Measurements from ENCODE around the gene BEST4. TPM values are rescaled to one million over a fixed set of nuclear protein-coding genes. Genes with fewer than 3 reads are reported as not detected.
"Not testable (repeated sequence)": the region's sequence is repeated elsewhere in the genome, so short reads cannot be mapped to it uniquely, and the experiment has no call there.

Gene BEST4
- total RNA-seq, 1 donor from 2014 or later = 0.88 TPM

DNA sequence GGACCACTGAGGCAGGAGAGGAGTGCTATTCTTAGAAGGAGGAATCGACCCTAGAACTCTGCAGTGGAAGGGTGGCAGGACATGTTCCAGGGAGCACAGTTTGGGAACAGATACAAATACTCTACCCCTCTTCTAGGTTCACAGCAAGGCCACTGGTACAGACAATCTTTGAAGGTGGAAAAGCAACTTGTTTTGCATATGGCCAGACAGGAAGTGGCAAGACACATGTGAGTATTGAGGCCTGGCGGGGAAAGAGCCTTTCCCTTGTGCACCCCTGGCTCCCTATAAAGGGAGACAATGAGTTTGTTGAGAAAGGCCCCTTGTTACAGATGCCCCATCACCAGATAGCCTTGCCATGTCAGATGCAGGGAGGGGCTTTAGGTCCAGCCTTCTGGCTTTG is 30.6 kb downstream of the BEST4 start:
- H3K36me3 Mint-ChIP-seq (ENCODE audit: unreplicated experiment) = no peaks in the 10 kb centered on the region
- TF ChIP-seq, protein P1, sequence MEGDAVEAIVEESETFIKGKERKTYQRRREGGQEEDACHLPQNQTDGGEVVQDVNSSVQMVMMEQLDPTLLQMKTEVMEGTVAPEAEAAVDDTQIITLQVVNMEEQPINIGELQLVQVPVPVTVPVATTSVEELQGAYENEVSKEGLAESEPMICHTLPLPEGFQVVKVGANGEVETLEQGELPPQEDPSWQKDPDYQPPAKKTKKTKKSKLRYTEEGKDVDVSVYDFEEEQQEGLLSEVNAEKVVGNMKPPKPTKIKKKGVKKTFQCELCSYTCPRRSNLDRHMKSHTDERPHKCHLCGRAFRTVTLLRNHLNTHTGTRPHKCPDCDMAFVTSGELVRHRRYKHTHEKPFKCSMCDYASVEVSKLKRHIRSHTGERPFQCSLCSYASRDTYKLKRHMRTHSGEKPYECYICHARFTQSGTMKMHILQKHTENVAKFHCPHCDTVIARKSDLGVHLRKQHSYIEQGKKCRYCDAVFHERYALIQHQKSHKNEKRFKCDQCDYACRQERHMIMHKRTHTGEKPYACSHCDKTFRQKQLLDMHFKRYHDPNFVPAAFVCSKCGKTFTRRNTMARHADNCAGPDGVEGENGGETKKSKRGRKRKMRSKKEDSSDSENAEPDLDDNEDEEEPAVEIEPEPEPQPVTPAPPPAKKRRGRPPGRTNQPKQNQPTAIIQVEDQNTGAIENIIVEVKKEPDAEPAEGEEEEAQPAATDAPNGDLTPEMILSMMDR (IDR thresholded peaks at IDR 0.05; ENCODE audit: partially characterized antibody, unreplicated experiment) = no peak
- no peaks in the 10 kb centered on the region for H3K9me3 Mint-ChIP-seq (ENCODE audit: unreplicated experiment)
- no peaks in the 10 kb centered on the region for H3K4me1 Mint-ChIP-seq (ENCODE audit: low read depth, unreplicated experiment)
- no peak overlapping the region for H3K27ac Mint-ChIP-seq (ENCODE audit: unreplicated experiment)
- no peak for DNase-seq
- H3K4me3 Mint-ChIP-seq (ENCODE audit: unreplicated experiment) = no peak overlapping the region
- H3K27me3 Mint-ChIP-seq (ENCODE audit: unreplicated experiment) = no peaks in the 10 kb centered on the region

DNA sequence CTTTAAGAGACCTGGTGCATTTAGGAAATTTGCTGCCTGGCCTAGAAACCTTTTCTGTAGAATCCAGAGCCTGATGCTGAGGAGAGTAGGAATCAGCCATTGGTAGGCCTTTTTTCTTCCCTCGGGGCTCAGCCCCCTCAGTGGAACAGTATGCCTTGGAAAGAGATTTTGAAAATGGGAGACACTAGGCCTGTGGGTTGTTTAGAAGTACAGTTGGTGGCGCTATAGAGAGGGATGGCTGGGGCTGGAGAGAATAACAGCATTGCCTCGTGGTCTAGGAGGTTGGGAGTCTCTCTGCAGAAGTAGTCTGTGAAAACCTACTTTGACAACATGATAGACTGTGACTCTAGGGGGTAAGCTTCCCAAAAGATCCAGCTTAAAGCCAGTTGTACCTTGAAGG is 40.1 kb downstream of the BEST4 start:
- H3K4me3 Mint-ChIP-seq (ENCODE audit: unreplicated experiment) = no peak overlapping the region
- no peaks in the 10 kb centered on the region for H3K36me3 Mint-ChIP-seq (ENCODE audit: unreplicated experiment)
- TF ChIP-seq, protein P1 (IDR thresholded peaks at IDR 0.05; ENCODE audit: partially characterized antibody, unreplicated experiment) = no peak
- no peak overlapping the region for H3K27ac Mint-ChIP-seq (ENCODE audit: unreplicated experiment)
- no peaks in the 10 kb centered on the region for H3K4me1 Mint-ChIP-seq (ENCODE audit: low read depth, unreplicated experiment)
- DNase-seq = no peak
- H3K9me3 Mint-ChIP-seq (ENCODE audit: unreplicated experiment) = no peaks in the 10 kb centered on the region
- H3K27me3 Mint-ChIP-seq (ENCODE audit: unreplicated experiment) = peaks cover 2% of the 10 kb centered on the region

DNA sequence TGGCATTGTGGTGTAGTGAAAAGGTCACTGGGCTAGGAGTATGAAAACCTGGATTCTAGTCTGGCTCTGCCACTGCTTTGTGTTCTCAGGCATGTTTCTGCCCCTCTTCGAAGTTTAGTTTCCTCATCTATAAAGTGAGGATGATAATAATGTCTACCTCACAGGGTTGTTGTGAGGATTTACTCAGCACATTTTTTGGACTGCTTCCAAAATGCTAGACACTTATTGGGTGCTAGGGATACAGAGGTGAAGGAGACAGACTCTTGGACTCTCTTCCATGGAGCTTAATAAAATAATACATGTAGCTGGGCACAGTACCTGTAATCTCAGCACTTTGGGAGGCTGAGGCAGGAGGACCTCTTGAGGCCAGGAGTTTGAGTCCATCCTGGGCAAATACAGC is 44.8 kb downstream of the BEST4 start:
- H3K4me1 Mint-ChIP-seq (ENCODE audit: low read depth, unreplicated experiment) = peaks cover 4% of the 10 kb centered on the region
- H3K9me3 Mint-ChIP-seq (ENCODE audit: unreplicated experiment) = peaks cover 8% of the 10 kb centered on the region
- peaks cover 2% of the 10 kb centered on the region for H3K27me3 Mint-ChIP-seq (ENCODE audit: unreplicated experiment)
- H3K27ac Mint-ChIP-seq (ENCODE audit: unreplicated experiment) = no peak overlapping the region
- TF ChIP-seq, protein P1 (IDR thresholded peaks at IDR 0.05; ENCODE audit: partially characterized antibody, unreplicated experiment) = no peak
- no peaks in the 10 kb centered on the region for H3K36me3 Mint-ChIP-seq (ENCODE audit: unreplicated experiment)
- no peak for DNase-seq
- H3K4me3 Mint-ChIP-seq (ENCODE audit: unreplicated experiment) = no peak overlapping the region

DNA sequence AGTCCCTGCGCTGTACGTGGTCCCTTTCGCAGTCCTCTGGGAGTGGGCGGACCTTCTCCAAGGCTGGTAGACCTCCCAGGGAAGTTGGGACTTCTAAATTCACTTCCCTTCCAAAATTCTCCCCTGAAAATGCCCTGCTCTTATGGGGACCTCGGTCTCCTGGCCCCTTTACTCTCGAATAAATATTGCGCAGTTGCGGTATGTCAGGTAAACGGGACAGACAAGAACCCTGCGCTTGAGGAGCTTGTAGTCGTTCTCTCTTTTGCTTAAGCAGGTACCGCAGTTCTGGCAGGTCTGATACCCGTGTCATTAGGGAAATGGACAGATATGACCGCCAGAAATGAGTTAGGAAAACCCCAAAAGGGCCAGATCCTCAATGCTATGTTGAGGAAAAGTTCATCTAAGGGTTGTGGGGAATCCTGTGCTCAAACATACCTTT is 47.8 kb downstream of the BEST4 start:
- no peaks in the 10 kb centered on the region for H3K36me3 Mint-ChIP-seq (ENCODE audit: unreplicated experiment)
- H3K9me3 Mint-ChIP-seq (ENCODE audit: unreplicated experiment) = peaks cover 11% of the 10 kb centered on the region
- H3K4me1 Mint-ChIP-seq (ENCODE audit: low read depth, unreplicated experiment) = peaks cover 4% of the 10 kb centered on the region
- TF ChIP-seq, protein P1 (IDR thresholded peaks at IDR 0.05; ENCODE audit: partially characterized antibody, unreplicated experiment) = no peak
- H3K27ac Mint-ChIP-seq (ENCODE audit: unreplicated experiment) = peak overlapping the region; percentile 46
- H3K4me3 Mint-ChIP-seq (ENCODE audit: unreplicated experiment) = peak overlapping the region; percentile 97
- peaks cover 5% of the 10 kb centered on the region for H3K27me3 Mint-ChIP-seq (ENCODE audit: unreplicated experiment)
- no peak for DNase-seq

DNA sequence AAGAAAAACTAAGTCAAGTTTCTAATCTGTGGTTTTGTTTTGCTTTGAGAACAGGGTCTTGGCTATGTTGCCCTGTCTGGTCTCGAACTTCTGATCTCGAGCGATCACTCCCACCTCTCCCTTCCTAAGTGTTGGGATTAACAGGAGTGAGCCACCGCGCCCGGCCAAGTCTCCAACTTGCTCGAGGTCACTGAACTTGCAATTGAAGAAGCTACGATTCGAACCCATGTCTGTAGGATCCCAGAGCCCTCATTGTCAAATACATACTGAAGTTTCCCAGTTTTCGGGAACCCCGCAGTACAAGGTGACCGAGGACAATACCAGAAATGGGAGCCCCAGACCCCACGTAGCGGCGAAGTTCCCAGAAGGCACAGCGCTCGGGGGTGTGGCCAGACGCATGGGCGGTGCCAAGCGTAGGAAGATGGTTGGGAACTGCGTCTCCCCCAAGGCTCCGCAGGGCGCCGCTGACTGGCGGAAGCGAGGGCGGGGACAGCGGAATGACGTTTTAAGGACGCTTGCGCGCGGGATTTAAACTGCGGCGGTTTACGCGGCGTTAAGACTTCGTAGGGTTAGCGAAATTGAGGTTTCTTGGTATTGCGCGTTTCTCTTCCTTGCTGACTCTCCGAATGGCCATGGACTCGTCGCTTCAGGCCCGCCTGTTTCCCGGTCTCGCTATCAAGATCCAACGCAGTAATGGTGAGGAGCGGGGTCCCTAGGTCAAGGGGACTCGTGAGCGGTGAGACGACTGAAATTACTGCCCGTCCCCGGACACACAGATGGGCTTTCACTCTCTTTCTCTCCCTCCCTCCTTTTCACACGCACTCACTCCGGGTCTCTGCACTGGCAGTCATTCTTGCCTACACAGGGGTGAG is 48.4 kb downstream of the BEST4 start, which contains the start of gene KIF2C:
Gene KIF2C (plus strand): TSS at position 531 of the 872 bp plus-strand sequence. CDS start 96 bp downstream, at position 627.
- TF ChIP-seq, protein P1 (IDR thresholded peaks at IDR 0.05; ENCODE audit: partially characterized antibody, unreplicated experiment) = no peak
- peaks cover 4% of the 10 kb centered on the region for H3K4me1 Mint-ChIP-seq (ENCODE audit: low read depth, unreplicated experiment)
- H3K27ac Mint-ChIP-seq (ENCODE audit: unreplicated experiment) = peak within 1 kb of the TSS; percentile 82
- H3K27me3 Mint-ChIP-seq (ENCODE audit: unreplicated experiment) = peaks cover 5% of the 10 kb centered on the region
- peak; percentile 98 for DNase-seq
- H3K36me3 Mint-ChIP-seq (ENCODE audit: unreplicated experiment) = no peaks in the 10 kb centered on the region
- peak within 1 kb of the TSS; percentile 97 for H3K4me3 Mint-ChIP-seq (ENCODE audit: unreplicated experiment)
- H3K9me3 Mint-ChIP-seq (ENCODE audit: unreplicated experiment) = peaks cover 11% of the 10 kb centered on the region

DNA sequence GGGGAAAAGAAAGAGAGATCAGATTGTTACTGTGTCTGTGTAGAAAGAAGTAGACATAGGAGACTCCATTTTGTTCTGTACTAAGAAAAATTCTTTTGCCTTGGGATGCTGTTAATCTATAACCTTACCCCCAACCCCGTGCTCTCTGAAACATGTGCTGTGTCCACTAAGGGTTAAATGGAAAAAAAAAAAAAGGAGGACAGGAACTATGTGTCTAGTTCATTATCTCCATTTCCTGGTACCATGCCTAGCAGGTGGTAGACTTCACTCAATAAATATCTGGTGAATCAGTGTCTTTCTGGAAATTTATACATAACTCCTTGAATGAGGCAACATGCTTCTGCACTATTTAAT is 49.0 kb downstream of the BEST4 start:
- H3K36me3 Mint-ChIP-seq (ENCODE audit: unreplicated experiment); H3K4me1 Mint-ChIP-seq (ENCODE audit: low read depth, unreplicated experiment); DNase-seq; H3K27me3 Mint-ChIP-seq (ENCODE audit: unreplicated experiment): not testable (repeated sequence)
- Mint-ChIP-seq H3K27ac (ENCODE audit: unreplicated experiment) (peak overlapping the region; percentile 82), H3K9me3 (ENCODE audit: unreplicated experiment) (peaks cover 11% of the 10 kb centered on the region), H3K4me3 (ENCODE audit: unreplicated experiment) (peak overlapping the region; percentile 97)

All from glutamatergic neuron (in vitro differentiated cells).